IMR-90 (cell line): ENCODE data around the gene TBC1D22A. TPM values are rescaled to one million over a fixed set of nuclear protein-coding genes. Genes with fewer than 3 reads are reported as not detected.

ENCODE experiments used
- ATAC-seq: fragments of 200-7000 bp; cut with Tn5 transposase; 2 replicates; pipeline ENCODE4 v1.9.1; 2020; ENCODE audit warnings: low read depth, mild to moderate bottlenecking, moderate library complexity
- BruUV-seq: library from RNA; stranded (reverse); fragments of 400-500 nt; replicated peaks from 2 replicates; lab custom pipeline; 2021; lab: Mats Ljungman, UMichigan
- CTCF ChIA-PET: fragments of 300-600 bp; formaldehyde crosslinking; extraction: SDS; loops from one replicate; lab custom pipeline; 2021; ENCODE audit warnings: antibody characterized with exemption; lab: Yijun Ruan, JAX
- POLR2A ChIA-PET: fragments of 300-600 bp; sonication (Branson Sonifier 250); formaldehyde crosslinking; loops from one replicate; lab custom pipeline; 2022; ENCODE audit warnings: antibody characterized with exemption; ENCODE audit not compliant: unreplicated experiment; lab: Charles Lee
- DNase-seq: peaks from one replicate; pipeline ENCODE4 v3.0.0; 2013
- H2AFZ ChIP-seq: replicated peaks from 2 replicates; pipeline ENCODE3; 2013; ENCODE audit warnings: low read length, mild to moderate bottlenecking; ENCODE audit not compliant: poor library complexity
- H2AK5ac ChIP-seq: 2 replicates; pipeline ENCODE4 v1.6.1; 2013; ENCODE audit warnings: low read depth, low read length, inconsistent platforms
- H2AK9ac ChIP-seq: replicated peaks from 2 replicates; pipeline ENCODE3; 2013; ENCODE audit warnings: mild to moderate bottlenecking, low read depth, low read length, moderate library complexity; ENCODE audit not compliant: poor library complexity
- H2BK120ac ChIP-seq: 2 replicates; pipeline ENCODE4 v1.6.1; 2013; ENCODE audit warnings: low read depth, low read length, inconsistent platforms
- H2BK15ac ChIP-seq: 3 replicates; pipeline ENCODE4 v1.6.1; 2013; ENCODE audit warnings: low read depth, low read length, inconsistent platforms
- H2BK20ac ChIP-seq: 2 replicates; pipeline ENCODE4 v1.6.1; 2013; ENCODE audit warnings: low read depth, mild to moderate bottlenecking, inconsistent platforms, low read length, moderate library complexity
- H2BK5ac ChIP-seq: 2 replicates; pipeline ENCODE4 v1.6.1; 2013; ENCODE audit warnings: mild to moderate bottlenecking, low read depth, low read length, inconsistent platforms; ENCODE audit not compliant: poor library complexity, severe bottlenecking
- H3K14ac ChIP-seq: replicated peaks from 2 replicates; pipeline ENCODE4 v1.6.1; 2013; ENCODE audit warnings: low read depth, low read length, inconsistent platforms
- H3K18ac ChIP-seq: 2 replicates; pipeline ENCODE4 v1.6.1; 2013; ENCODE audit warnings: low read depth, low read length, control low read depth
- H3K23ac ChIP-seq: 2 replicates; pipeline ENCODE4 v1.6.1; 2013; ENCODE audit warnings: low read depth, low read length, inconsistent platforms
- H3K27ac ChIP-seq: 2 replicates; pipeline ENCODE4 v1.5.1; 2013; ENCODE audit warnings: mild to moderate bottlenecking, control low read depth, low read length; ENCODE audit not compliant: insufficient read depth
- H3K27me3 ChIP-seq: 2 replicates; pipeline ENCODE4 v1.6.1; 2013; ENCODE audit warnings: low read length; ENCODE audit not compliant: control insufficient read depth, insufficient read depth
- H3K36me3 ChIP-seq: 2 replicates; pipeline ENCODE4 v1.6.1; 2013; ENCODE audit warnings: low read length, mixed read lengths; ENCODE audit not compliant: control insufficient read depth, insufficient read depth
- H3K4ac ChIP-seq: 2 replicates; pipeline ENCODE4 v1.6.1; 2013; ENCODE audit warnings: low read depth, low read length, inconsistent platforms
- H3K4me1 ChIP-seq: 2 replicates; pipeline ENCODE4 v1.6.1; 2013; ENCODE audit warnings: low read length, mixed read lengths; ENCODE audit not compliant: control insufficient read depth, insufficient read depth
- H3K4me2 ChIP-seq: 2 replicates; pipeline ENCODE4 v1.6.1; 2013; ENCODE audit warnings: low read depth, mild to moderate bottlenecking, control low read depth, low read length, moderate library complexity
- H3K4me3 ChIP-seq: 2 replicates; pipeline ENCODE4 v1.5.1; 2013; ENCODE audit warnings: low read depth, mild to moderate bottlenecking, control low read depth, low read length, moderate library complexity; ENCODE audit not compliant: insufficient read depth
- H3K56ac ChIP-seq: 2 replicates; pipeline ENCODE4 v1.6.1; 2013; ENCODE audit warnings: low read length, inconsistent platforms; ENCODE audit not compliant: insufficient read depth; ENCODE audit errors: extremely low read depth
- H3K79me1 ChIP-seq, 2 experiments: 2 replicates each; pipeline ENCODE4 v1.6.1; 2013; ENCODE audit warnings: low read length in 2 of 2, inconsistent platforms in 1 of 2, low read depth in 1 of 2
- H3K9ac ChIP-seq: 2 replicates; pipeline ENCODE4 v1.6.1; 2013; ENCODE audit warnings: low read depth, low read length, control low read depth
- H3K9me1 ChIP-seq: 2 replicates; pipeline ENCODE4 v1.6.1; 2013; ENCODE audit warnings: low read length, inconsistent platforms; ENCODE audit not compliant: insufficient read depth
- H3K9me3 ChIP-seq: 2 replicates; pipeline ENCODE4 v1.6.1; 2013; ENCODE audit warnings: low read length; ENCODE audit not compliant: control insufficient read depth, insufficient read depth
- H4K20me1 ChIP-seq: 2 replicates; pipeline ENCODE4 v1.6.1; 2013; ENCODE audit warnings: low read length, inconsistent platforms; ENCODE audit not compliant: insufficient read depth
- H4K5ac ChIP-seq: 2 replicates; pipeline ENCODE4 v1.6.1; 2013; ENCODE audit warnings: mild to moderate bottlenecking, low read depth, low read length, control low read depth
- H4K8ac ChIP-seq, 2 experiments: 2 replicates each; pipeline ENCODE4 v1.6.1; 2013; ENCODE audit warnings: low read depth in 2 of 2, low read length in 2 of 2, control low read depth in 1 of 2, inconsistent platforms in 1 of 2
- H4K91ac ChIP-seq: 2 replicates; pipeline ENCODE4 v1.6.1; 2013; ENCODE audit warnings: low read depth, low read length, inconsistent platforms; ENCODE audit not compliant: insufficient read depth
- BHLHE40 ChIP-seq: fragments of 150-350 bp; IDR thresholded peaks from 2 replicates; pipeline ENCODE4 v1.6.1; 2016; ENCODE audit warnings: mild to moderate bottlenecking, low read depth, low read length
- CEBPB ChIP-seq: IDR thresholded peaks from 2 replicates; pipeline ENCODE4 v1.6.1; 2012; ENCODE audit warnings: low read depth, low read length, improper control_type of control experiment
- CTCF ChIP-seq: conservative IDR thresholded peaks from 2 replicates; pipeline ENCODE4 v1.5.1; 2012; ENCODE audit warnings: mild to moderate bottlenecking, low read depth, low read length, improper control_type of control experiment
- FOS ChIP-seq: fragments of 150-350 bp; IDR thresholded peaks from 2 replicates; pipeline ENCODE4 v1.6.1; 2016; ENCODE audit warnings: low read depth, low read length
- MAZ ChIP-seq: IDR thresholded peaks from 2 replicates; pipeline ENCODE4 v1.6.1; 2012; ENCODE audit warnings: low read depth, mild to moderate bottlenecking, low read length, improper control_type of control experiment, moderate library complexity, borderline replicate concordance
- MXI1 ChIP-seq: IDR thresholded peaks from 2 replicates; pipeline ENCODE4 v1.6.1; 2012; ENCODE audit warnings: low read depth, mild to moderate bottlenecking, low read length, moderate library complexity, borderline replicate concordance
- NFE2L2 ChIP-seq: fragments of 150-350 bp; IDR thresholded peaks from 2 replicates; pipeline ENCODE4 v1.6.1; 2016; ENCODE audit warnings: low read depth, mild to moderate bottlenecking, low read length
- POLR2A ChIP-seq: IDR thresholded peaks from 2 replicates; pipeline ENCODE4 v1.6.1; 2012; ENCODE audit warnings: mild to moderate bottlenecking, low read depth, low read length
- RAD21 ChIP-seq: IDR thresholded peaks from 2 replicates; pipeline ENCODE4 v1.6.1; 2012; ENCODE audit warnings: low read length, improper control_type of control experiment
- RCOR1 ChIP-seq: IDR thresholded peaks from 2 replicates; pipeline ENCODE4 v1.6.1; 2012; ENCODE audit warnings: mild to moderate bottlenecking, low read length, improper control_type of control experiment; ENCODE audit not compliant: insufficient replicate concordance
- RFX5 ChIP-seq: IDR thresholded peaks from 2 replicates; pipeline ENCODE4 v1.8.0; 2012; ENCODE audit warnings: low read depth, mild to moderate bottlenecking, low read length, moderate library complexity
- WGBS, 2 experiments: methylation state at CpG; one replicate each; pipeline versions ENCODE4 v1.1.5 to v1.1.7; 2013; ENCODE audit warnings: missing lambda C conversion rate in 2 of 2; ENCODE audit not compliant: insufficient read length in 1 of 2; ENCODE audit errors: extremely low coverage in 2 of 2; 5-methylcytosine and 5-hydroxymethylcytosine counted together
- dilution Hi-C: fragments of 300-500 bp; cut with HindIII; formaldehyde crosslinking; loops from one replicate; pipeline ENCODE4 v1.14.3; 2018; ENCODE audit warnings: low sequenced_read_pairs; ENCODE audit not compliant: unreplicated experiment
- in situ Hi-C: fragments of 300-500 bp; cut with MboI; formaldehyde crosslinking; loops from 3 replicates; pipeline ENCODE4 v1.14.3; 2019; ENCODE audit warnings: low sequenced_read_pairs, inconsistent platforms, mixed read lengths
- intact Hi-C: fragments of 100-400 bp; cut with micrococcal nuclease; formaldehyde crosslinking; loops from 2 replicates; pipeline ENCODE4 v1.10.0; 2022
- polyA plus RNA-seq, 3 experiments: library from polyadenylated mRNA; depleted of rRNA; stranded (reverse); fragments of >200 nt; gene quantifications; 2 replicates each; pipeline ENCODE4 v1.2.3, GENCODE V29; 2012; ENCODE audit warnings: low replicate concordance in 1 of 3
- total RNA-seq: library from RNA; depleted of rRNA; stranded (reverse); fragments of >200 nt; gene quantifications from 2 replicates; pipeline ENCODE4 v1.2.3, GENCODE V29; 2012

The TBC1D22A gene
- total and polyA plus RNA-seq, 2 of the 4 experiments (the other 2 are of a cell fraction) = 9.0 to 16.7 TPM

DNA sequence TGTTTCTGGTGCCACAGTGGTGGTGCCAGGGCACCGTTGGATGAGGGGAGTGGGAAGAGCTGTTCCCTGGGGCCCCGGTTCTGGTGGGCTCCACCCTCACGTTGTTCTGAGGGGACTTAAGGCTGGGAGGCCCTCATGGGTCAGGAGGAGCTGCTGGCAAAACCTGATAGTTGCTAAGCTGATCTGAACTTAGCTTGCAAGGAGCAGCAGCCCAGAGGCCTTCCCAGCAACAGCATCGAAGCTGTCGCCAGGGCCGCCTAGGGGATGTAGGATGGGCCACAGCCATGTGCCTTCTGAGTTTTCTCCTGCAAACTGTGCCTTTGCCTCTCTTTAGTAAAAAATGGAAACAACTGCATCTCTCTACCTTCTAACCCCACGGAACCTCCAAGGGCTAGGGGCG, 240.2 kb downstream of the TBC1D22A start:
- no peak overlapping the region for H3K18ac ChIP-seq
- peaks cover 2% of the 10 kb centered on the region for H3K36me3 ChIP-seq
- 60% methylated on average over 2 of the region's 8 CpGs; no CpG with 5 or more reads in 1 of the 2 experiments for WGBS, 2 experiments
- POLR2A ChIA-PET = no interaction called here
- H2BK120ac ChIP-seq = no peak overlapping the region
- no peak overlapping the region for H2BK5ac ChIP-seq
- no peaks in the 10 kb centered on the region for H3K4me1 ChIP-seq
- no peak overlapping the region for H4K5ac ChIP-seq
- H2AFZ ChIP-seq = no peak overlapping the region
- H3K27ac ChIP-seq = no peak overlapping the region
- CTCF ChIA-PET = no interaction called here
- no peaks in the 10 kb centered on the region for H3K9me3 ChIP-seq
- H3K56ac ChIP-seq = no peak overlapping the region
- H4K8ac ChIP-seq = no peak overlapping the region
- H2BK15ac ChIP-seq = no peak overlapping the region
- H3K4me3 ChIP-seq = no peak overlapping the region
- dilution Hi-C loops = no loop called here
- no peak for DNase-seq
- no peaks in the 10 kb centered on the region for H4K20me1 ChIP-seq
- peaks cover 6 to 21% of the 10 kb centered on the region in 2 experiments; a peak in 3 of 4 replicates for H3K79me1 ChIP-seq
- no peak overlapping the region for H3K14ac ChIP-seq
- no peak overlapping the region for H3K4ac ChIP-seq
- no peak overlapping the region for H2AK9ac ChIP-seq
- H4K91ac ChIP-seq = no peak overlapping the region
- in situ Hi-C loops = no loop called here
- TF ChIP-seq MXI1 = no peak
- no peak for TF ChIP-seq MAZ
- no peak for TF ChIP-seq RCOR1
- no peak for TF ChIP-seq CEBPB
- no peak for TF ChIP-seq FOS
- TF ChIP-seq RFX5 = no peak
- no peak for TF ChIP-seq NFE2L2
- TF ChIP-seq CTCF = no peak
- no peak for TF ChIP-seq RAD21
- no peak for TF ChIP-seq BHLHE40
- TF ChIP-seq POLR2A = no peak
- no peak overlapping the region for H2AK5ac ChIP-seq
- BruUV-seq = no TSS peak
- intact Hi-C loops = no loop called here
- H3K23ac ChIP-seq = no peak overlapping the region
- H3K9ac ChIP-seq = no peak overlapping the region
- no peak overlapping the region for H3K4me2 ChIP-seq
- H3K9me1 ChIP-seq = no peaks in the 10 kb centered on the region; the same call in 1 of the 2 replicates
- no peaks in the 10 kb centered on the region for H3K27me3 ChIP-seq
- H2BK20ac ChIP-seq = no peak overlapping the region
- no peak for ATAC-seq
